HG03139 (cell line): ENCODE data around the gene CREBL2.

ENCODE experiments used
- ATAC-seq: cut with Tn5 transposase; IDR thresholded peaks from one replicate; pipeline ENCODE4 v1.9.1; 2021; ENCODE audit not compliant: unreplicated experiment

Gene CREBL2

GRCh38 chr12:12671850-12672660 is 60.4 kb downstream of the CREBL2 start:
- ATAC-seq: no peak

DNA sequence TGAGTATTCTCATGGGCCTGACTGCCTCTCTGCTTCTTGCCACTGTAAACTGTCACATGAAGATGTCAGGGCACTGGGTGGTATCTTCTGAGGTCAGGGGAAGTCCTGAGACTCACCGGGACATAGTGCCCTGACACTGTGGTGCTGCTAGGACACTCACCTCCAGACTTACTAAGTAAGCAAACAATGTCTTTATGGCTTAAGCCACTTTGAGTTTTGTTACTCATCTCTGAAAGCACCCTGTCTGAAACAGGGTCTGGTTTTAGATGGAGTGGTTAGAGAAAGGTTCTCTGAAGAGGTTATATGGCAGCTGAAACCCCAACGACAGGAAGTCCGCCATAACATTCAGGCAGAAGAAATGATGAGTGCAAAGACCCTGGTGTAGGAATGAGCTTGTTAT is 61.6 kb downstream of the CREBL2 start:
- ATAC-seq: no peak

GRCh38 chr12:12676605-12677004 is 64.9 kb downstream of the CREBL2 start:
- no peak for ATAC-seq

GRCh38 chr12:12681061-12681765 is 69.5 kb downstream of the CREBL2 start:
- no peak for ATAC-seq

- ATAC-seq: no peak
These were observed 70.6 kb downstream of the CREBL2 start for GRCh38 chr12:12682284-12682683.

DNA sequence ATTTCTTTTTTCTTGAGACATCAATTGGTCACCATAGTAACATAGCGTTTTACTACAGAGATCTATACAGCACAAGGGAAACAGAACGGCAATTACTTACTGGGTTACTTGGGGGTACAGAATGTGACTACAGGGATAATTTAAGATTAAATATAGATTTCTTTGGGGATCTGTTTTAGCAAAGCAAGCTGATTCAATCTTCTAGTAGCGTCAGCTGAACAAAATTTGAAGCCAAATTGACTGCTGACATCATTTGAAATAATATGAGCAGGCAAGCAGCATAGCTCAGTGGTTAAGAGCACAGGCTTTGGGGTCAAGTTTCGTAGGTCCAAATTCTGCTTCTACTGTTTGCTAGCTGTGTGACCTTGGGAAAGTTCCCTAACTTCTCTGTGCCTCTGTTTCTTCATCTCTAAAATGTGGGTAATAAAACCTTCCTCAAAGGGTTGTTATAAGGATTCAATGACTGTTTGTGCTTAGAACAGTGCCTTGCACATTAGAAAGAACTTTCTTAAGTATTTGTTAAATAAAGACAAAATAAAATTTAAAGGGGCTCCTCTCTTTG is 71.5 kb downstream of the CREBL2 start:
- no peak for ATAC-seq

GRCh38 chr12:12683725-12684124 is 72.0 kb downstream of the CREBL2 start:
- no peak for ATAC-seq

DNA sequence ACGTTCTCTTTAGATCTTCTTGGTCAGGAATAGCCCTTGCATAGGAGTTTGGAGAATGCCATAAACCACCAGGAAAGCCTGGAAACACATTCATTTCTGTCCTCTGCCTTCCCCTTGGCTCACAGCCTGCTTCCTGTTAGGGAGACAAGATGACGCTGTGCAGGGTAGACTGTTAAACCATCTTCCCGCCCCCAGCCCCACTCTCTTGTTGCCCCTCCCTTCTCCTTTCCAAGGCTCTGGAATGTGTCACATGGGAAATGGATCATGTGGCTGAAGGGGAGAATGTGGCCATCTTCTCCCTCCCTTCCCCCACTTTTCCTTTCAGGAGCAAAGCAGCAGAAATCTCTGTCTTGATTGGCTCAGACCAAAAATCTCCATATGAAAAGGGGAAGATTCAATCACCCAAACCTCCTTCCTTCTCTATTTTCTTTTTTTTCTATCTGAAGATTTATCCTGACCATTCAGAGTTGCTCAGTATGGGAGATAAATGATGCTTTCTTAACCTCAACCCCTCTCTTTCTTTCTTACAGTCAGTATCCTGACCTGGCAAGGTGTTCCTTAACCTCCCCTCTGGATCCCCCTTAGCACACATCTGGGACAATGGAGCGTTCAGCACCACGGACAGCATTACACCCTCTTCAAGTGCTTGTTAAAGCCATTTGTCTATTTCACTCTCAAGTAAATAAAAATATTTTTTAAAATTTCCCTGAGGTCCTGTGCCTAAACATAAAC is 72.9 kb downstream of the CREBL2 start:
- ATAC-seq: no peak

GRCh38 chr12:12685305-12685704 is 73.6 kb downstream of the CREBL2 start:
- ATAC-seq: no peak

DNA sequence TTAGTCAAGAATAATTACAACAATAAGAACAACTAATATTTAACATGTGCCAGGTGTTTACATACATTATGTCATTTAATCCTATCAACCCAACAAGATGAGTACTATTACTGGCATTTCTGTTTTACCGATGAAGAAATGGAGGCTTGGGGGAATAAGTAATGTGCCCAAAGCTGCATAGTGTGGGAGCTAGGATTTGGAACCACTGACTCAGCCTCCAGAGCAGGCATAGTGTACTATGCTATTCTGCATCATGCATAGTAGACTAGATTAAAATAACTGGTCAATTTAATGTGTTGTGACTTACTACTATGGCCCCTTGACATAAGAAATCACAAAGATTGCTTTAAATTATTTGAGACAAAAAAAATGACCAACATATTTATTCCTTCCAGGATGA is 74.8 kb downstream of the CREBL2 start:
- no peak for ATAC-seq

- no peak for ATAC-seq
These were observed 75.2 kb downstream of the CREBL2 start for GRCh38 chr12:12686925-12687324.

- no peak for ATAC-seq
These were observed 78.1 kb downstream of the CREBL2 start for GRCh38 chr12:12689647-12690300.

DNA sequence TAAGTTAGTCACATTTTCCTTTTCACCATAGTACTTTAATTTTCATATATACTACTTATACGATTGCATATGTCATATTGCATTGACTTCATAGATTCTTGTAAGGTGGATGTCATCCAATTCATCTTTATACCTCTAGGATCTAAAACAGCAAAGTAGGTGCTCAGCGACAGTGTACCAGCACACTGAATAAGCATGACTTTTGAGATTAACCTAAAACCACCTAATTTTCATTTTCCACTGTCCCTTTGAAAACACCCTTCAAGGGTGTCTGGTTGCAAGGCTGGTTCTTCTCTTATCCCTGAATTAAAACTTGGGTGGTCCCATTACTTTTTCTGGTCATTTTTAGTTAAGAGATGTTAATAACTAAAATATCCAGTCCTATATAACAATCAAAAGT is 79.9 kb downstream of the CREBL2 start:
- ATAC-seq: no peak

GRCh38 chr12:12693111-12693671 is 81.5 kb downstream of the CREBL2 start:
- ATAC-seq: no peak
